HepG2 (cell line): Measurements from ENCODE around the gene POLE4. TPM values are rescaled to one million over a fixed set of nuclear protein-coding genes. Genes with fewer than 3 reads are reported as not detected.

Experiments used
- HNRNPL ChIP-seq: fragments of 200-400 bp; formaldehyde crosslinking; IDR thresholded peaks from 2 replicates; pipeline ENCODE4 v1.6.1; 2017; ENCODE audit warnings: mild to moderate bottlenecking, low read depth, low read length
- HOXA5 ChIP-seq: sonication (generic); formaldehyde crosslinking; IDR thresholded peaks from 2 replicates; pipeline ENCODE4 v1.4.0; 2020; ENCODE audit warnings: missing genetic modification reagents
- KLF9 ChIP-seq: IDR thresholded peaks from 2 replicates; pipeline ENCODE4 v1.6.1; 2016; ENCODE audit warnings: low read depth
- MED13 ChIP-seq: sonication (generic); formaldehyde crosslinking; IDR thresholded peaks from 2 replicates; pipeline ENCODE4 v1.5.0; 2020; ENCODE audit warnings: missing genetic modification reagents
- NFRKB ChIP-seq: fragments of 450-650 bp; IDR thresholded peaks from 2 replicates; pipeline ENCODE4 v1.6.1; 2017
- PHF5A ChIP-seq: IDR thresholded peaks from one replicate; pipeline ENCODE4 v1.6.1; 2018; ENCODE audit warnings: low read depth, missing genetic modification reagents; ENCODE audit not compliant: unreplicated experiment
- PHF8 ChIP-seq: sonication (generic); formaldehyde crosslinking; IDR thresholded peaks from 2 replicates; pipeline ENCODE4 v1.5.0; 2020; ENCODE audit warnings: missing genetic modification reagents
- SRY ChIP-seq: sonication (generic); formaldehyde crosslinking; IDR thresholded peaks from 2 replicates; pipeline ENCODE4 v1.8.0; 2022; ENCODE audit warnings: mild to moderate bottlenecking, missing genetic modification reagents
- YY1 ChIP-seq: IDR thresholded peaks from 2 replicates; pipeline ENCODE4 v1.6.1; 2011; ENCODE audit warnings: low read length, low read depth, moderate library complexity, mild to moderate bottlenecking; ENCODE audit not compliant: insufficient read depth, insufficient replicate concordance
- ZMYM4 ChIP-seq: sonication (generic); formaldehyde crosslinking; IDR thresholded peaks from 2 replicates; pipeline ENCODE4 v1.8.1; 2023; ENCODE audit warnings: mild to moderate bottlenecking, missing genetic modification reagents
- polyA plus RNA-seq, 8 experiments: library from polyadenylated mRNA; depleted of rRNA in 3 of 8; stranded (reverse) in 7 of 8; unstranded in 1 of 8; fragments of >200 nt; fragmentation: Illumina TruSeq in 4 of 8; extraction: Trizol in 4 of 8; gene quantifications; 2 replicates each; pipeline versions ENCODE4 v1.2.1 to v1.2.3, GENCODE V29; 2011 to 2016; ENCODE audit warnings: low read depth in 4 of 8, missing spikeins in 1 of 8, mixed read lengths in 1 of 8; ENCODE audit not compliant: insufficient read depth in 1 of 8
- total RNA-seq, 5 experiments: library from RNA; depleted of rRNA; stranded (reverse); fragments of >200 nt; fragmentation: Illumina TruSeq; extraction: Trizol; gene quantifications; 2 replicates each; pipeline ENCODE4 v1.2.3, GENCODE V29; 2016; ENCODE audit warnings: low read depth in 1 of 5
- TF ChIP-seq, protein P1 (sequence below): sonication (generic); formaldehyde crosslinking; IDR thresholded peaks from 2 replicates; pipeline ENCODE4 v1.5.1; 2020; ENCODE audit warnings: missing genetic modification reagents, mild to moderate bottlenecking, borderline replicate concordance
- TF ChIP-seq, protein P2 (sequence below), 2 experiments: sonication (generic) in 1 of 2; formaldehyde crosslinking in 1 of 2; IDR thresholded peaks; 2 replicates each; pipeline versions ENCODE4 v1.6.1 to v1.9.0; 2014 to 2022; ENCODE audit warnings: antibody characterized with exemption in 1 of 2, borderline replicate concordance in 1 of 2, inconsistent platforms in 1 of 2, low read depth in 1 of 2, missing genetic modification reagents in 1 of 2
- TF ChIP-seq, protein P3 (sequence below): IDR thresholded peaks from 2 replicates; pipeline ENCODE4 v1.6.1; 2016; ENCODE audit warnings: missing biosample characterization, missing genetic modification reagents, low read depth
- TF ChIP-seq, protein P4 (sequence below): IDR thresholded peaks from 2 replicates; pipeline ENCODE4 v1.6.1; 2016
- TF ChIP-seq, protein P5 (sequence below): sonication (generic); formaldehyde crosslinking; IDR thresholded peaks from 2 replicates; pipeline ENCODE4 v1.4.0; 2020; ENCODE audit warnings: missing genetic modification reagents
- TF ChIP-seq, protein P6 (sequence below): sonication (generic); formaldehyde crosslinking; conservative IDR thresholded peaks from 2 replicates; pipeline ENCODE4 v1.4.0; 2020; ENCODE audit warnings: missing genetic modification reagents

Gene POLE4
- total and polyA plus RNA-seq, 2 of the 13 experiments (the other 11 are each of a cell fraction or from before 2014, with no cell fraction given), result 106 to 116 TPM

DNA sequence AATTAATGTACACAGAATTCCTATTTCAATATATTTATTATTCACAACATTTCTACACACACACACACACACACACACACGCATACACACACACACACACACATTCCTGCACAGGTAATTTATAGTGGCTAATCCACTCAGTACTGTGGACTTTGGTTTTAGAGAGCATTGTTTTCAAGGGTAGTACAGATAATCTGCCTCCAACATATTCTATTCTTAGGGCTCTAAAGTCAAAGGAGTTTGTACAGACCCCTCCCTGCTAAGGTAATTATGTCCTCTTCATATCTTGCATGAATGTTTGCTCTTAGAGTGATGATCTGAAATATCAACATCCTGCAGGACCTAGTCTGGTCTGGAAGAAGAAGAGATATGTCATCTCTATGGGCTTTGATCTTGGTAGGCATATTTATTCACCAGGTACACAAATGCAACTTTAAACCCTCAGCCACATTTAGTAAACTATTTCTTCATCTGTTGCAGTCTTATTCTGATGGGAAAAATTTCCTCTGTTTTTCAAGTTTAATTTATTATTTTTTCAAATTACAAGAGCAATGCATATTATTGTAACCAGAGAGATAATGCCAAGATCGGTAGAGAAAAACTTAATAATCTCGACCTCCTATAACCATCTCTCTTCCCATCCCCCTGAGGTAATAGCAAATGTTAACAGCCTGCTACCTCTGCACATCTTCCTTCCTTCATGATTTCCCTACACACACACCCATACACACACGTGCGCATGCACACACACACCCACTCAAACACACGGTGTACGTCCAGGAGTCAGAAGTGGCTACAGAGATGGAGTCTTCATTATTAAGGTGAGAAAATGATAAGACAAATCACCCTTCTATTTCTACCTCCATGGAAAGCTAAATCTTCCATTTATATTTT lies 18.3 kb upstream of the POLE4 start (continued):
- TF ChIP-seq, protein P1, sequence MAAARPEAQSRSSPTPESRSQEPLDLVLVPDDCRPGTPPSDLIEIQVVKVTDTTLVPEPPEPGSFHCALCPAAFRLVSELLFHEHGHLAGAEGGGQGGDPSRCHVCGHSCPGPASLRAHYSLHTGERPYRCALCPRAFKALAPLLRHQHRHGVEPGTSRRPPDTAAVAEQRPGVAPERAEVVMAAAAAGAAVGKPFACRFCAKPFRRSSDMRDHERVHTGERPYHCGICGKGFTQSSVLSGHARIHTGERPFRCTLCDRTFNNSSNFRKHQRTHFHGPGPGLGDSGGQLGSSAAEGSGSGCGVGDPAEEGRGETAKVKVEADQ (CRISPR knock-in tag), result no peak
- TF ChIP-seq, protein P2, sequence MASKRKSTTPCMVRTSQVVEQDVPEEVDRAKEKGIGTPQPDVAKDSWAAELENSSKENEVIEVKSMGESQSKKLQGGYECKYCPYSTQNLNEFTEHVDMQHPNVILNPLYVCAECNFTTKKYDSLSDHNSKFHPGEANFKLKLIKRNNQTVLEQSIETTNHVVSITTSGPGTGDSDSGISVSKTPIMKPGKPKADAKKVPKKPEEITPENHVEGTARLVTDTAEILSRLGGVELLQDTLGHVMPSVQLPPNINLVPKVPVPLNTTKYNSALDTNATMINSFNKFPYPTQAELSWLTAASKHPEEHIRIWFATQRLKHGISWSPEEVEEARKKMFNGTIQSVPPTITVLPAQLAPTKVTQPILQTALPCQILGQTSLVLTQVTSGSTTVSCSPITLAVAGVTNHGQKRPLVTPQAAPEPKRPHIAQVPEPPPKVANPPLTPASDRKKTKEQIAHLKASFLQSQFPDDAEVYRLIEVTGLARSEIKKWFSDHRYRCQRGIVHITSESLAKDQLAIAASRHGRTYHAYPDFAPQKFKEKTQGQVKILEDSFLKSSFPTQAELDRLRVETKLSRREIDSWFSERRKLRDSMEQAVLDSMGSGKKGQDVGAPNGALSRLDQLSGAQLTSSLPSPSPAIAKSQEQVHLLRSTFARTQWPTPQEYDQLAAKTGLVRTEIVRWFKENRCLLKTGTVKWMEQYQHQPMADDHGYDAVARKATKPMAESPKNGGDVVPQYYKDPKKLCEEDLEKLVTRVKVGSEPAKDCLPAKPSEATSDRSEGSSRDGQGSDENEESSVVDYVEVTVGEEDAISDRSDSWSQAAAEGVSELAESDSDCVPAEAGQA (IDR thresholded peaks at IDR 0.05; ENCODE audit: low read depth), result no peak
- TF ChIP-seq, protein P2 (CRISPR knock-in tag; IDR thresholded peaks at IDR 0.05; ENCODE audit: borderline replicate concordance), result no peak
- TF ChIP-seq ZMYM4 (CRISPR knock-in tag), result peak; percentile 62; the same call in 1 of the 2 replicates
- peak; percentile 18 for TF ChIP-seq YY1
- TF ChIP-seq, protein P3, sequence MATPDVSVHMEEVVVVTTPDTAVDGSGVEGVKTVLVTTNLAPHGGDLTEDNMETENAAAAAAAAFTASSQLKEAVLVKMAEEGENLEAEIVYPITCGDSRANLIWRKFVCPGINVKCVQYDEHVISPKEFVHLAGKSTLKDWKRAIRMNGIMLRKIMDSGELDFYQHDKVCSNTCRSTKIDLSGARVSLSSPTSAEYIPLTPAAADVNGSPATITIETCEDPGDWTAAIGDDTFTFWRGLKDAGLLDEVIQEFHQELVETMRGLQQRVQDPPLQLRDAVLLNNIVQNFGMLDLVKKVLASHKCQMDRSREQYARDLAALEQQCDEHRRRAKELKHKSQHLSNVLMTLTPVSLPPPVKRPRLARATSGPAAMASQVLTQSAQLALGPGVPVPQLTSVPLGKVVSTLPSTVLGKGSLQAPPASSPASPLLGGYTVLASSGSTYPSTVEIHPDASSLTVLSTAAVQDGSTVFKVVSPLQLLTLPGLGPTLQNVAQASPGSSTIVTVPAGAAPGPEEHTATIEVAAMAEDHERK, result no peak
- TF ChIP-seq, protein P4, sequence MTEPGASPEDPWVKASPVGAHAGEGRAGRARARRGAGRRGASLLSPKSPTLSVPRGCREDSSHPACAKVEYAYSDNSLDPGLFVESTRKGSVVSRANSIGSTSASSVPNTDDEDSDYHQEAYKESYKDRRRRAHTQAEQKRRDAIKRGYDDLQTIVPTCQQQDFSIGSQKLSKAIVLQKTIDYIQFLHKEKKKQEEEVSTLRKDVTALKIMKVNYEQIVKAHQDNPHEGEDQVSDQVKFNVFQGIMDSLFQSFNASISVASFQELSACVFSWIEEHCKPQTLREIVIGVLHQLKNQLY (CRISPR knock-in tag), result peak; percentile 75
- no peak for TF ChIP-seq SRY
- no peak for TF ChIP-seq HNRNPL
- peak; percentile 63; the same call in 1 of the 2 replicates for TF ChIP-seq KLF9 (CRISPR knock-in tag)
- TF ChIP-seq NFRKB, result no peak
- TF ChIP-seq PHF8 (CRISPR knock-in tag), result 0 out of 2 replicates have a peak, but pooled peaks have one; percentile 28
- TF ChIP-seq, protein P5, sequence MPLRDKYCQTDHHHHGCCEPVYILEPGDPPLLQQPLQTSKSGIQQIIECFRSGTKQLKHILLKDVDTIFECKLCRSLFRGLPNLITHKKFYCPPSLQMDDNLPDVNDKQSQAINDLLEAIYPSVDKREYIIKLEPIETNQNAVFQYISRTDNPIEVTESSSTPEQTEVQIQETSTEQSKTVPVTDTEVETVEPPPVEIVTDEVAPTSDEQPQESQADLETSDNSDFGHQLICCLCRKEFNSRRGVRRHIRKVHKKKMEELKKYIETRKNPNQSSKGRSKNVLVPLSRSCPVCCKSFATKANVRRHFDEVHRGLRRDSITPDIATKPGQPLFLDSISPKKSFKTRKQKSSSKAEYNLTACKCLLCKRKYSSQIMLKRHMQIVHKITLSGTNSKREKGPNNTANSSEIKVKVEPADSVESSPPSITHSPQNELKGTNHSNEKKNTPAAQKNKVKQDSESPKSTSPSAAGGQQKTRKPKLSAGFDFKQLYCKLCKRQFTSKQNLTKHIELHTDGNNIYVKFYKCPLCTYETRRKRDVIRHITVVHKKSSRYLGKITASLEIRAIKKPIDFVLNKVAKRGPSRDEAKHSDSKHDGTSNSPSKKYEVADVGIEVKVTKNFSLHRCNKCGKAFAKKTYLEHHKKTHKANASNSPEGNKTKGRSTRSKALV (CRISPR knock-in tag), result no peak
- peak; percentile 85 for TF ChIP-seq PHF5A (CRISPR knock-in tag)
- TF ChIP-seq HOXA5 (CRISPR knock-in tag), result no peak
- TF ChIP-seq MED13 (CRISPR knock-in tag), result peak; percentile 89; the same call in 1 of the 2 replicates
- TF ChIP-seq, protein P6, sequence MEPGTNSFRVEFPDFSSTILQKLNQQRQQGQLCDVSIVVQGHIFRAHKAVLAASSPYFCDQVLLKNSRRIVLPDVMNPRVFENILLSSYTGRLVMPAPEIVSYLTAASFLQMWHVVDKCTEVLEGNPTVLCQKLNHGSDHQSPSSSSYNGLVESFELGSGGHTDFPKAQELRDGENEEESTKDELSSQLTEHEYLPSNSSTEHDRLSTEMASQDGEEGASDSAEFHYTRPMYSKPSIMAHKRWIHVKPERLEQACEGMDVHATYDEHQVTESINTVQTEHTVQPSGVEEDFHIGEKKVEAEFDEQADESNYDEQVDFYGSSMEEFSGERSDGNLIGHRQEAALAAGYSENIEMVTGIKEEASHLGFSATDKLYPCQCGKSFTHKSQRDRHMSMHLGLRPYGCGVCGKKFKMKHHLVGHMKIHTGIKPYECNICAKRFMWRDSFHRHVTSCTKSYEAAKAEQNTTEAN (CRISPR knock-in tag), result peak; percentile 91
